Right forelimb (tissue), 1 donor: ENCODE results near the gene FBXO39.
"Not testable (repeated sequence)": the region's sequence is repeated elsewhere in the genome, so short reads cannot be mapped to it uniquely, and the experiment has no call there.

Experiments used
- DNase-seq: peaks from one replicate; pipeline ENCODE4 v3.0.0-alpha.2; 2018

FBXO39 gene

DNA sequence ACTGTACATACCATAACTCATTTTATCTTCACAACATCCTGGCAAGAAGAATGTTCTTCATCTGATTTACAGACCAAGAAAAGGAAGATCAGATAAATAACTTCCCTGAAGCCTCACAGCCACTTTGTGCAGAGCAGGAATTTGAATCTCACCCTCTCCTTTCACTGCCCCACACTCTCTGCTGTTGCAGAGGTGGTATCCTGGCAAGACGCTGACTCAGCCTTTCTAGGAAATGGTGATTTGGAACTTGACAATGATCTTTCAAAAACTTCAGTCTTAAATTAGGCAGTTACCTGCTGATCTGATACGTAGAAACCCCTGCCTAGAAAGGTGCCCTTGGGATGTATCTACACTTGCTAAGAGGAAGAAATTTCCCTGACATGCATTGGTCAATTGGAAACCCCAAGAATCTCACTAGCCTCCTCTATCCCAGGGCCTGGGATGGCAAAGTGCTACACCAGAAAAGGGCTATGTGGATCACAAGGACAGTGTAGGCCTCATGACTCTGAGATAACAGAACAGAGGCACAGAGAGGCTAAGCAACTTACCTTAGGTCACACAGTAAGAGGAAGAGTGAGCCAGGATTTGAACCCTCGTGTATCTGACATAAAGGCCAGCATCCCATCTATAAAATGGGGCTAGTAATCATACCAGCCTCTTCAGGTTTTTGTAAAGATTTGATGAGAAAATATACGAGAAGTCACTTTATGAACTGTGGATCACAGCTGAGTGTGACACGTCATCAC, 17.9 kb downstream of the FBXO39 start:
- no peak for DNase-seq

DNA sequence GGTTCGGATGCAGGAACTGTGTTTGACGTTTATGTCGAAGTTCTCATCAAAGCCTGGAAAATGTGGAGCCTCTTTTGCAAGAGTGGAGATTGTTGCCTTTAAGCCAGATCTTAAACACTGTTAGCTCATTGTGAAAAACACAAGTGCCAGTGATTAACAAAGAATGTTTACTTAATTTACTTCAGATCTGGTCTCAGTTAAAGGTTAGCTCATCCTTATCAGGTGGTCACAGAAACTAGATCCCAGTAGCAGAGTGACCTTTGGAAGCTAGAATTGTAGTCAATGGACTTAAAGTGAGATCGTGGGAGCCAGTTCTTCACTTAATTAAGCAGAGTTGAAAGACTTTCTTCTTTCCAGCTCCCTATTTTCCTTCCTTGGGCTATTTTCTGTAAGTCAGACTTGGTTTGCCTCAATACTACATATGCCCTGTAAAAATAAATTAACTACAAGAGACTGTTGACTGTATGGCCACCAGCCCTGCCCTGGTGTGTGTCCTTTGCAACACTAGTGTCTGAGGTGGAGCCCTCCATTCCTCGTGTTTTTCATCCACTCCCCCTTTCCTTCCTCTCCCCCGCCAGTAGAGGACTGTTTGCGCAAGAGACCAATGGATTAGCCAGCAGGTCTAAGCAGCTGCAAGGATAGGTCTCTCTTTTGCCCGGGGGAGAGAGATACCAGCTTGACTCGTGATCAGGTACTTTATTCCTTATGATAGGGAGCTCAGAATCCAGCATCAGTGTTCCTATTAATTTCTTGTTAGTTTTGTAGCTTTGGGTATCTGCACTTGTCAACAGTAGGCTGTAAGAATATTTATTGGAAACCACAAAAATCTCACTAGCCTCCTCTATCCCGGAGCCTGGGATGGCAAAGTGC, 20.2 kb downstream of the FBXO39 start:
- DNase-seq, result no peak

DNA sequence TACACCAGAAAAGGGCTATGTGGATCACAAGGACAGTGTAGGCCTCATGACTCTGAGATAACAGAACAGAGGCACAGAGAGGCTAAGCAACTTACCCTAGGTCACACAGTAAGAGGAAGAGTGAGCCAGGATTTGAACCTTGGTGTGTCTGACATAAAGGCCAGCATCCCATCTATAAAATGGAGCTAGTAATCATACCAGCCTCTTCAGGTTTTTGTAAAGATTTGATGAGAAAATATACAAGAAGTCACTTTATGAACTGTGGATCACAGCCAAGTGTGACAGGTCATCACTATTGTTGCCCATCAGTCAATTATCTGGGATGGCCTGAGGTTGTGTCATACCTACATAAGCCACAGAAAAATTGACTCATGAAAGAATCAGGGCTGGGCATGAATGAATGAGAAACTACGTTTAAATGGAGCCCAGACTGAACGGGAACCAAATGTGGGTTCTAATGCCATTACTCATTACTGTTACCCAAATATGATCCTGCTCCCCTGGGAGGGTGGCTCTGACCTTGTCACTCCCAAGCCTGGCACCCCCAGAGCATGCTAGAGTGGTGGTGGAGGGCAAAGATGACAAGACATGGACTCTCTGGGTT, 21.0 kb downstream of the FBXO39 start:
- no peak for DNase-seq

DNA sequence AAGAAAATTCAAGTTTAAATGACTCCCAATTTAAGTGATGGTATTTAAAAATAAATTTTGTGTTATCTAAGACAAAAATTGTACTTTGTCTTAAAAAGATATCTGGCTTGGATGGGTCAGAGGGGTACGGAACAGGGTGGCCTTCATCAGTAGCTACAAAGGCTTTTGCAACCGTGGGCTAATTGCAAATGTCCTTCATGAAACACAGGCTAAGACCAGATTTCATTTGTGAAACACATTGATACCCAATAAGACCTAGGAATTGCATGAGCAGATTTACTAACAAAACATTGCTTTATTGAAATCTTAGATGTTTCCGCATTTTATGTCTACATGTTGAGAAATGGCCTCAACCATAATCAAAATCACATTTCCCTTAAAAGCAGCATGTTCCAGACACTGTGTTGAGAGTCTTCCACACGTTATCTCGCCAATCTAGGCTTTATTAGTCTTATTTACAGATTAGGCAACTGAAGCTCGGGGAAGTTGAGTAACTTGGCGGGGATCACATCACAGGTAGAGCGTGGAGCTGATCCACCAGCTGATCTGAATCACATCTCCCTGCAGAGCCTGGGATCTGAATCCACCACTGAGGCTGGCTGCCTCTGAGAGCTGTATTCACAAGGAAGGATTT, 21.8 kb downstream of the FBXO39 start:
- DNase-seq, result no peak

DNA sequence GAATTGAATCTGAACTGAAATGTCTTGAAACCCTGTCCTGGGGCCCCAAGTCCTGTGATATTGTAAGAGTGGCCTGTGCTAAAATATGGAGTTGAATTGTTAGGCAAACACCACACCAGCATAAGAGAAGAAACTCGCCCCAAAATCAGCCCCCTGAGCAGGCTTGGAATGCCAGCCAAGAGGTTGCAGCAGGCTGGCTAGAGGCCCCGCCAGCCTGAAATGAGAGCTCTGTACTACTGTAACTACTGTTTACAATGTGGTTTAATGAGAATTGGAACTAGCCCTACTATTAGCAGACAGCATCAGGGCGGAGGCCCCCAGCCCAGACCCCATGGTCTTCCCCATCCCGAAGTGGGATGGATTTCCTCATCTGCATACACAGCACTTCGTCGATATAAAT, 23.7 kb downstream of the FBXO39 start:
- DNase-seq, result no peak

DNA sequence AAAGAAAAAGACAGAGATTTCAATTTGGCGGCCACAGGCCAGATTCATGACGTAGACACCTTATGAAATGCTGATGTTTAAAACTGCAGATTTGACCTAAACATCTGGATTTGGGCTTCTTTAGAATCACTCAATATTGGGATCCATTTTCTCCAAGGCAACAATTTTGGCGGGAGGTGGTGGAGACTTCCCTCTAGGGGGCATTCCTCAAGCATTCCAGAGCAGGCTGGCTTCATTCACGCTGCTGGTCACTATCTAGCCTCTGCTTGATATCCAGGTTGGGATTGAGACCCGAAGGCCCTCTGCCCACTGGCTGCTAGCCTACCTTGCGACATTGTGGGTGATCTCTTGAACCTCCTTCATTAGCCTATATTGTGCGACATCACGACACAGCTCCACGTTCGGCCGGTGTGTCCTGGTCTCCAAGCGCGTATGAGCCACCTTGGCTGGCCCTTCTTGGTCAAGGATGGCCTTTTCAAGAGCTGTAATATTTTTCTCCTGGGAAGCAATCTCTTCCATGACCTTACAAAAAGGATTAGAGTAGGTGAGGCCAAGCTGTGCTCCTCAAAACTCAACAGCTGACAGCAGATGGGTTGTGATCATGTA, 24.5 kb downstream of the FBXO39 start:
- no peak for DNase-seq

DNA sequence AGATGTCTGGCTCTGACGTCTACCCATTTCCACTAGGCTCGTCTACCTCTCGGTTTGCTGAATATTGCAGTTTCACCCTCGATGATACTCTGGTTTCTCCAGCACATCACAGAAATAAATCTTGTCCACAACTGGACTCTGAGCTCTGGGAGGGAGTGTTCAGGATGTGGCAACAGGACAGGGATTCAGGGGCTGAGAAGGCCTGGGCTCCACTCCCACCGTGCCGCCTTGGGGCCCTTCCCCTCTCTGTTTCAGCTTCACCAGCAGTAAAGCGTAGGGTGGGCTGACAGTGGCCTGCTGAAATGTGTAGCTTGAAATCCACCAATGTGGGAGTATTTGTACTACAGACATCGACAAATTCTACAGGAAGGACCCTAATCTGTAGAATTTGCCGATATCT, 35.5 kb downstream of the FBXO39 start:
- DNase-seq, result no peak

DNA sequence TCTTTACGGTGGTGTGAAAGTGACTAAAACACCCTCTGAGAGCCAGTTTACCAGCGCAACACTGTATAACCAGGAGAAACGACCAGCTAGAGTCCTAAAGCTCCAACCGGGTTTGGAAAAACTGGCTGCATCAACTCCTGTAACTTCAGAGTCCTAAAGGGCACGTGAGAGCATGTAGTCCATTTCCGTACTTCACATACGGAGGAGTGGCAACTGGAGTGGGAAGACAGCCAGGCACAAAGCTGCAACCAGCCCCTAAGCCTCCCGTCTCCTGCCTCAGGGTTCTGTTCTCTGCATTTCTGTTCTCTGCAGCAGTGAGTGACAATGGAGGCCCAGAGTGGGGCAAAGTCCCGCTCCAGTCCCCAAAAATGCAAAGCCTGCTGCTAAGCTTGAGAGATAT, 36.3 kb downstream of the FBXO39 start:
- no peak for DNase-seq

DNA sequence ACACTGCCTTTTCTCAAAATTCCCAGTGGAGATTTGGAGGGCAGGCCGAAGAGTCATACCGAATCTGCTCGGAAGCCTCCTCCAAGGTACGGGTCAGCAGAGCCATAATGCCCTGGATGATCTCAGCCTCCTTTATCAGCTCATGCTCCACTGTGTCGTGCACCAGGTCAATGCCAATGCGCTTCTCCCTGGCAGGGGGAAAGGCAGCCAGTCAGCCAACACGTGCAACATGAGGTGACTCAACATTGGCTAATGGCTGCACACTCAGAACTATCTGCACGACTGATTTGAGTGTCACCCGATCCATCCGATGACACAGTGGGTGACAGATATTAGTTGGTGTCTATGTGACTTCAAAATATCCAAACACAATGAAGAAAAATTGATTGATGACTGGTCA, 39.8 kb downstream of the FBXO39 start:
- DNase-seq, result no peak

DNA sequence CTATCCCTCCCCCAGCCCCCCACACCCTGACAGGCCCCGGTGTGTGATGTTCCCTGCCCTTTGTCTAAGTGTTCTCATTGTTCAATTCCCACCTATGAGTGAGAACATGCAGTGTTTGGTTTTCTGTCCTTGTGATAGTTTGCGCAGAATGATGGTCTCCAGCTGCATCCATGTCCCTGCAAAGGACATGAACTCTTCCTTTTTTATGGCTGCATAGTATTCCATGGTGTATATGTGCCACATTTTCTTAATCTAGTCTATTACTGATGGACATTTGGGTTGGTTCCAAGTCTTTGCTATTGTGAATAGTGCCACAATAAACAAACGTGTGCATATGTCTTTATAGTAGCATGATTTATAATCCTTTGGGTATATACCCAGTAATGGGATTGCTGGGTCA, 40.4 kb downstream of the FBXO39 start:
- DNase-seq, result not testable (repeated sequence)

DNA sequence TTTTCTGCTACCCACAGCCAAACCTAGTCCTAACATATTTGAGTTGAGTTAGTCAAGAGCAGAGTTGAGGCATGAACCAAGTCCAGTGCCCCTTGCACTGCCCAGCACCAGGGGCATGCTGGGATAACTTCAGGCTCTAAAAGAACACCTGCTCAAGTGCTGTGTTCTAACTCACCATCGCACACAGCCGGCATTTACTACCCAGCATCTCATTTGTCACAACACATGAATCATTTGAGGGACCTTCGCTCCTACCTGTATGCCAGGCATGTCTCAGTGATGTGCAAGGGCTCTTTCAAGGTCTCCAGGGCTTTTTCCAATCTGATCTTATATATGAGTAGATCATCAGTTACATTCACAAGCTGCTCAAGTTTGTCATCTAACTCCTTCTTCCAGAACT, 42.9 kb downstream of the FBXO39 start:
- DNase-seq, result no peak

DNA sequence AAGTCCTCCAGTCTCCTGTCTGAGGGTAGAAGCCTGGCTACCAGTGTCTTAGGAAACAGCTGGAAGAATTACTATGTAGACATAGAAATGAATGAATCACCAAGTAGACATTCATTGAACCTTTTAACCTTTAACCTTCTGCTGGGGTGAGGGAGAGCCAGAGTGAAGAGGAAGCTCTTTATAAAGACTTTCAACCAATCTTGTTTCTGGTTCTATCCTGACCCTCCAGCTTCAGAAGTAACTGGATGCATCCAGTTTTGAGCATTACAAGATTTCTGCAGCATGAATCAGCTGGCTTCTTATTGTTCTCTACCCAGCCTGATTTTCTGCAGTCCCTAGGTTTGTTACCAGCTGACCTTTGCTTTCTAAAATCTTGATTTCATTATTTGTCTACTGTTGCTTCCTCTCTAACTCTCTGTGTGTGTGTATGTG, 47.0 kb downstream of the FBXO39 start:
- DNase-seq, result no peak

DNA sequence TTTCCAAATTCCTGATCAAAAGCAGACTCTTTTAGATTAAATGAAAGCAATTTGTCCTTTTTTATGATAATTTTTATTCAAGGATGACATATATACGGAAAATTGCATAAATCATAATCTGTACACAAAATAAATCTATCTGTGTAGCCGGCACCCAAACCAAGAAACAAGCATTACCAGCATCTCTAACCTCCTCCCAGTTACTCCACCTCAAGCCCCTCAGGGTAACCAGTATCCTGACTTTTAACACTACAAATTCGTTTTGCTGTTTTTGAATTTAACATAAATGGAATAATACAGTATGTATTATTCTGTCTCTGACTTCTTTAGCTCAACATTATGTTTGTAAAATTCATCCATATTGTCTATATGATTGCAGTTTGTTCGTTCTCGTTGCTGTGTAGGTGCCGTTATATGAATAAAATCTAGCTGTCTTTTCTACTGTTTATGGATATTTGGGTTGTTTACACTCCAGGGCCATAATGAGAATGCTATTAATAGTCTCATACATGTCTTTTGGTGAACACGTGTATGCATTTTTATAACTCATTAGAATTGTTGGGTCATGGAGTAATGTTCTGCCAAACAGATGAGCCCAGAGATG, 54.5 kb downstream of the FBXO39 start:
- DNase-seq, result no peak

DNA sequence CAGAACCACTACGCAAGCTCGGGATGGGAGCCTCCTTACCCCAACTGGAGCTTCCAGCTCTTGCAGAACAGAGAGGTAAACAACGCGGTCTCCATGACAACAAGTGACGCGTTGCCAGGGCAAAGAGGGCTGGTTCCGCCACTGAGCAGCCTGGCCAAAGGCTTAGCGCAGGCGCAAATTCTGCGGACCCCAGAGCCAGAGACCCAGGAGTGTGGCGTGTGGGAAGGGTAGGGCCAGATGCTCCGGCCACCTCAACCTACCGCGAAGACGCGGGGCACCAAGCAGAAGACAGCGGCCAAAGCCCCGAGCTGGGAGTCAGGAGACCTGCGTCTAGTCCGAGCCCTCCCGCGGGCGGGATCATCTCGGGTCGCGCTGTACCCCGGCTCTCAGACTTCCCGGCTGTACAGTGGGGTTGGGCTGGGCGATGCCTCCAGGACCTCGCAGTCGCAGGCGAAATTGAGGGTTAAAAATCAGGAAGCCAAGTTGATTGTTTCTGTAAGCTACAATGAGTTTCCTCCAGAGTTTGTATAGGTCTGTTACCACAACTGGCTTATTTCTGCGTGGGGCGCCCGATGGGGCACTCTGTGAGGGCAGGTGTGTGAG, 55.7 kb downstream of the FBXO39 start, which contains the start of gene TEKT1:
Gene TEKT1, minus strand, starts transcription at position 69 of the 603 bp plus-strand sequence. CDS start 1,353 bp downstream, outside the sequence.
- DNase-seq, result peak; percentile 74
